Activated CD8-positive, alpha-beta memory T cell treated with anti-CD3 and anti-CD28 coated beads for 24 hours (primary cell): ENCODE results near the gene BCL2L14.

ENCODE experiments used
- DNase-seq: peaks from one replicate; pipeline ENCODE4 v3.0.0-alpha.2; 2020

The BCL2L14 gene

DNA sequence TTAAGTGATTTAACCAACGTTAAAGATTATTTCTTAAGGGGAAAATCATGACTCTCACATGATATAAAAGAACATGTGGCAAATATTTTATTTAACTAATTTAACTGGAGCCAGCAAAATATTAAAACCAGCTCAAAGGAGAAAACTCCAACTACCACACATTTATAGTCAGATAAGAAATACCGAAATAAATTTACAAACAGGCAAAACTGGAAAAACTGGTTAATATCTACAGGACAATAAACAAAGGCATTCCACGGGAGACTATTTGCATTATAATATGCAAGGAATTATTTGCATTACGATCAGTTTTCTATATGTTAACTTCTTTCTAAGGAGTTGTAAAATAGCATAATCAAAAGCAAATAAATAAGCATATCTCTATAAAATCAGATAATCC, 13.8 kb upstream of the BCL2L14 start:
- no peak for DNase-seq

DNA sequence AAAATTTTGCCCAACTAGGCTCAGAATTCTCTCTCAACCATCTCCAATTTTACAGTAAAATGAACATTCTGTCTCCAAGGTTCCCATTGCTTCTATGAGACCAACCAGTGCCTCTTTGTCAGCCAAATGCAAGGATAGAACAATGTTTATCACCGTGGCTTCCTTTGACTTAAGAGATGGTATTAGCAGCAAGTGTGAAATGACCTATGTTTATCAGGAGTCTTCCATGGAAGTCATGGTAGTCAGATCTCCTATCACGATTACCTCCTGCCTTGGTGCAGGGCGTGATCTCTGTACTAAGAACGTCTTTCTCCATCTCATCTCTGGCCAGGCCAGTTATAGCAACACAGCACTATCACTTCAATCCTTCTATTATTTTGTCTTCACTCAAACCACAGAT, 6.1 kb upstream of the BCL2L14 start:
- no peak for DNase-seq

DNA sequence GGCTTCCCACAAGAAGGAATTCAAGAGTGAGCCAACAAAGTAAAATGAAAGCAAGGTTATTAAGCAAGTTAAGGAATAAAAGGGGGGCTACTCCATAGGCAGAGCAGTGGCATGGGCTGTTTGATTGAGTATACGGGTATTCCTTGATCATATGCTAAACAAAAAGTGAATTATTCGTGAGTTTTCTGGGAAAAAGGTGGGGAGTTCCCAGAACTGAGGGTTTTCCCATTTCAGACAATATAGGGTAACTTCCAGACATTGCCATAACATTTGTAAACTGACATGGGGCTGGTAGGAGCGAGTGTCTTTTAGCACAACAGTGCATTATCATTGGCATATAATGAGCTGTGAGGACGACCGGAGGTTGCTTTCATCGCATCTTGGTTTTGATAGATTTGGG, 2.0 kb upstream of the BCL2L14 start:
- DNase-seq = no peak

DNA sequence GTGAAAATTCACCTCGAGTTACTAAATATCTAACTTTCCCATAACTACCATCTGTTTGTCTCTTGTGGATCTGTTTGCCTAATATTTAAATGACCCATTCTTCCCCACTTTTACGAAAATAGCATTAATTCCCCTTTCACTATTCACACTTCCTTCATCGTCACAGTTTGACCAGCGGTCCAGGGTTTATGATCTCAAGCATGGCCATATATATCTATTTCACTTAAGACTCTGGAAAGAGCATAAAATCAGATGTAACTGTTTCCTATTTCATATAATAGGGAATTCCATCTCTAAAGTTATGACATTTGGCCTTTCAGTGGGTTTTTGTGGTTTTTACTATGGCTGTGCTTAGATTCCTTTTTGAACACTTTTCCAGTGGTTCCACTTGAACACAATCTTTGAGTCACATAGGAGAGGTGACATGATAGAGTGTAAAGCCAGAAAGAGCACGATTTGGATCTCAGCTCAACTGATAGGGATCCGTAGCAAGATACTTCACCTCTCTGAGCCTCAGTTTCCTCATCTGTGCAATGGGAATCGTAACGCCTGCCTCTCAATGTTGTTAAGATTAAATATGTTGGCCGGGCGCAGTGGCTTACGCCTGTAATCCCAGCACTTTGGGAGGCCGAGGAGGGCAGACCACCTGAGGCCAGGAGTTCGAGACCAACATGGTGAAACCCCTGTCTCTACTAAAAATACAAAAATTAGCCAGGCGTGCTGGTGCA, 754 bp upstream of the BCL2L14 start:
- DNase-seq = no peak

DNA sequence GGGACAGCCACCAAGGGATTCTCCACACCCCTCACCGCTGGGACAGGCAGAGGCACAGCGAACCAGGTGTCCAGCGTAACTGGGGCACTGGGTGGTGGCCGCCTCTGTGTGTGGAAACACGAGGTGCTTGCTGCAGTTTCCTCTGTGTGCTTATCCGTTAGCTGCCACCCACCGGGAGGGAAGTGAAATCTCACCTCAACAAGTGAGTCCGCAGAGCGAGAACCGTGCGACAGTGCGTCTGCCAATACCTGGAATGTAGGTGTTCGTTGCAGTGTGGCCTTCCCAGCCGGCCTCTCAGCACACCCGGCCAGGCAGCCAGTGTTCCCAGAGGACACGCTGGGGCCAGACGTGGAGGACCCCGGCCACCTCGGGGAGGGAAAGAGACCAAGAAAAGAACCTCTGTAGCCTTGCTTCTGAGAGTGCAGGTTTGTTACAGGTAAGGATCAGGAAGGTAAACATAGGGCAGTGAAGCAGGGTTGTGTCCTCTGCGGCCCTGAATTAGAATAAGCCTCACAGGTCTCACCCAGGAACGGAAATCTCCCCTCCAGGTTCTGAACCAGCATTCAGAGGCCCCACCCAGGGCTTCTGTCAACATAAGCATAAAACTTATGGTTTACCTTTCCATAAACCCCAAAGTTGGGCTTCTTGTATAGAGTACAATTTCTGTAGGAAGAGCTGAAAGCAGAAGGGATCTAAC, 1.5 kb downstream of the BCL2L14 start:
- DNase-seq = peak; percentile 63

DNA sequence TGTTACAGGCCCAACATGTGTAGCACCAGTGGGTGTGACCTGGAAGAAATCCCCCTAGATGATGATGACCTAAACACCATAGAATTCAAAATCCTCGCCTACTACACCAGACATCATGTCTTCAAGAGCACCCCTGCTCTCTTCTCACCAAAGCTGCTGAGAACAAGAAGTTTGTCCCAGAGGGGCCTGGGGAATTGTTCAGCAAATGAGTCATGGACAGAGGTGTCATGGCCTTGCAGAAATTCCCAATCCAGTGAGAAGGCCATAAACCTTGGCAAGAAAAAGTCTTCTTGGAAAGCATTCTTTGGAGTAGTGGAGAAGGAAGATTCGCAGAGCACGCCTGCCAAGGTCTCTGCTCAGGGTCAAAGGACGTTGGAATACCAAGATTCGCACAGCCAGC, 8.6 kb downstream of the BCL2L14 start:
- DNase-seq = no peak

DNA sequence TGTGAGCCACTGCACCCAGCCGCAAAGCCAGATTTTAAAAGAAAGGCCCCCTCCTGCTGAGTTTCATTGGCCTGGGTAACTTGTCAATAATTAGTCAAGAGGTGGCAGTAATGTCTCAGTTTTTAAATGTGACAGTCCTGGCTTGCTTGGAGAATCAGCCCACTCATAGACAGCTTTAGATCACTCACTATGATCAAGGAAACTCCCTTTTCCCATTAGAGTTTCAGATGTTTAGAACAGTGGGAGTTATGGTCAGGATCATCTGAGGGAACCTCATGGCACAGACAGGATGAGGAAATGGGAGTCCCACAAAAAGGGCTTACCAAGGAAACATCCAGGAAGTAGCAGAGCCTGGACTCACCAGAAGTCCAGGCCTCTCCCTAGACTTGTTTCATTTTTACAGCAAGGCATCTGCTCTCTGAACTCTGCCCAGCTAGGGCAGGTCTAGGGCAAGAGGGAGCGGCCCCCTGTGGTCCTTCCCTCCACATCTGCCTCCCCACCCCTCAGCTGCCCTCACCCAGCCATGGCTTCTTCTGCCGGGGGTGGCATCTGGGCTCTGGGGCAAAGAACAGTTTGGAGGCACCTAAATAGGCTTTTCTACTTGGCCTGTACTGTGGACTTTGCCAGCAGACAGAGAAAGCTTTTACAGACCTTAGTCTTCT, 11.2 kb downstream of the BCL2L14 start:
- DNase-seq = no peak

DNA sequence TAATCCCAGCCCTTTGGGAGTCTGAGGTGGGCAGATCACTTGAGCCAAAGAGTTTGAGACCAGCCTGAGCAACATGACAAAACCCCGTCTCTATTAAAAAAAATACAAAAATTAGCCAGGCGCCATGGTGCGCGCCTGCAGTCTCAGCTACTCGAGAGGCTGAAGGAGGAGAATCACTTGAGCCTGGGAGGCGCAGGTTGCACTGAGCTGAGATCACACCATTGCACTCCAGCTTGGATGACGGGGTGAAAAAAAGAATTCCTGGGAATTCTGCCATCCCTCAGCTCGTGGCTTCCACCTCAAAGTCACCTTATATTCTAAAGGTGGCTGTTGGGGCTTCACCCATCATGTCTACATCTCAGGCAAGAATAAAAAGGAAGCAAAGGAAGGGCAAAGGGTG, 12.9 kb downstream of the BCL2L14 start:
- DNase-seq = no peak

DNA sequence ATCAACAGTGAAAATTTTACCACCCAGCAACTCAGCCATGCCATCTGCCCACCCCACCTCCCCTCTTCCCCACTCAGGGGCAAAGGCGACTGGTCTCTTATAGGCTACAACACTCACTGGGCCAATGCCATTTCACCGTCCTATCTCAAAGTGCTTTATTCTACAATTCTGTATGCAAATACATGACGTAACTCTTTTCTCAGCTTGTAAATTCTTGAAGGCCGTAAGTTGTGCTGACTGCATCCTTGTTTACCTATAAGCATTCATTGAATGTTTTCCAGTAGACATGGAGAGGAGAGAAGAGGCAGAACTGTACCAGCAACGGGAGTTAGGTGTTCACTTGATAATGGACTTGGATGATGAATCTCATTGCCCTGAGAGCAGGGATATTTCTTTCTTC, 15.6 kb downstream of the BCL2L14 start:
- no peak for DNase-seq

DNA sequence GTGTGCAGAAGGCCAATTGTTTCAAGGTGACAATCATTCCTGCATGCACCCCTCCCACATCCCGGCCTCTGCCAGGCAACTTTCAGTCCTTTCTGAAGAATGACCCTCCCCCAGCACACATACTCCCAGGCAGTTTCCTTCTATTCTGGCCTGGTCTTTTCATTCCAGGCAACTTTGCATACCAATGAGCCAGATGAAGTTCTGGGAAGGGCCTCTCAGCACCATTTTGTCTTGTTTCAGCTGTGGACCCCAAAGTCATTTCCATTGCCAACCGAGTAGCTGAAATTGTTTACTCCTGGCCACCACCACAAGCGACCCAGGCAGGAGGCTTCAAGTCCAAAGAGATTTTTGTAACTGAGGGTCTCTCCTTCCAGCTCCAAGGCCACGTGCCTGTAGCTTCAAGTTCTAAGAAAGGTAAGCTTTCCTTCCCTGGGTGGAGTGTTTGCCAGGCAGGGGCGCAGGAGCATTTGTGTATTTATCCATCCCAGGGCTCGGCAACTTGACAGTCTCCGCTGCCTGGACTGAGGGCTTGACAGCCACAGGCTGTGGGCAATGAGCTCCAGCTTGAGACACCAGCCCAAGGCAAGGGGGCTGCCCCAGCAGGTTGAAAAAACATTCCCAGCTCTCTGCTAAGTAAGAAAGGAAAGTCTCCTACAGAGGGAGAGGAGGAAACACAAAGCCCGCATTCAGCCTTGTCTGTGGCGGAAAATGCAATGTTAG, 16.4 kb downstream of the BCL2L14 start:
- no peak for DNase-seq

DNA sequence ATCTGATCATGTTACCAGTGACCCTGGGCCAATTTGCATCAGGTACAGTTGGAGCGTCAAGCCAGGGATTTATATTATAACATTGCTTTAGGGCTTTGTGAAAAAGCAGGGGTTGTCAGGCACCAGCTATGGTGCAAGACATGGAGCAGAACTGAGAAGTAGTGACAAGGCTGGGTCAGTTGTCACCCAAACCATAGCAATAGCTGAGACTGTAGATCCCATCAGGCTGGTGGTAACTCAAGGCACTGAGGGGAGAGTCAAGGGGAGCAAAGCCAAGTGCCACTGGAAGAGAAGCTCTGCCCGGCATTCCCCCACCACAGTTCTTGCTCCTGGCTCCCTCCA, 16.9 kb downstream of the BCL2L14 start:
- DNase-seq = peak; percentile 15

DNA sequence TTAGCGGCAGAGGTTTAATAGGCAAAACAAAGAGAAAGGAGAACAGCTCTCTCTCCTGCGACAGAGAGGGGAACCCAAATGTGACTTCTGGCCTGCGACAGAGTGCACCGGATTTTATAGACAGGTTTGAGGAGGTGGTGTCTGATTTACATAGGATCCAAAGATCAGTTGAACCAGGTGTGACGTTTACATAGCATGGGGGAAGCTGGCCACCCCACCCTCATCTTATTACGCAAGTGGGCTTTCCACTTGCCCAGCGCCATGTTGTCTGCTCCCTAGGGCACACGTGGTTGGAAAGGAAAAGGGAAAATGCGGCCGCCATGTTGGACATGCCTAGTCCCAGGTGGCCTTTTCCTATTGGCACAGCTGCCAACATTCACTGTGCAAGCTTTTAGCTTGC, 17.4 kb downstream of the BCL2L14 start:
- peak; percentile 3 for DNase-seq

DNA sequence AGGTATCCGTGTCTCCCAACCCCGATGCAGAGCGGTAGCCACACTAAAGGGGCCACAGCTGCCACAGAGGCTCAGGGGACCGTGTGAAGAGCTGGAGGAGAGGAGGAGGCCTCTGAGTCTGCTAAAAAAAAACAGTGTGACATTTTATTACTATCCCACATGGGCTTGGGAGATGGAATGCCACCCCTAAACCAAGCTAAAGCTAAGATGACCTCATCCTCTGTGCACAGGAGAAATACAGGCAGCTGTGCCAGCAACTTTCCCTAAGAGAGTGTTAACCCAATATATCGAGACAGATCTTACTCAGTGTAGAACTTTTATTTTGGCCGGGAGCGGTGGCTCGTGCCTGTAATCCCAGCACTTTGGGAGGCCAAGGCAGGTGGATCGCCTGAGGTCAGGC, 18.0 kb downstream of the BCL2L14 start:
- DNase-seq = peak; percentile 3

DNA sequence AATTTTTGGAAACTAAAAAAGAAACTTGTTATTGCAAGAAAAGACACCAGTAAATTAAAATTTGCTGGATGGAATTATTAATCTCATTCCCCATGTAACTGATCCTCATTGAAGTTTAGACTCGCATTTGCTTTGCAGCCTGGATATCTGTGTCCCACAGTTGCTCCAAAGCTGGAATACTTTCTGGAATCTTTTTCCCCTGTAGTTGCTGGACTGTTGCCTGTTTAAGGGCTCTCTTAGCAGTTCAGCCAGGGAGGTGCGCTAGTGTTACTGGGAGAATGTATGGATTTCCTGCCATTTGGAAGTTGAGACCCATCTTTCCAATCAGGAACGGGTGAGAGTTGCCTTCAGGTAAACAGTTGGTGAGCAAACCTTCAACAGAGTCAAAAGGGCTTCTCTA, 20.3 kb downstream of the BCL2L14 start:
- no peak for DNase-seq

DNA sequence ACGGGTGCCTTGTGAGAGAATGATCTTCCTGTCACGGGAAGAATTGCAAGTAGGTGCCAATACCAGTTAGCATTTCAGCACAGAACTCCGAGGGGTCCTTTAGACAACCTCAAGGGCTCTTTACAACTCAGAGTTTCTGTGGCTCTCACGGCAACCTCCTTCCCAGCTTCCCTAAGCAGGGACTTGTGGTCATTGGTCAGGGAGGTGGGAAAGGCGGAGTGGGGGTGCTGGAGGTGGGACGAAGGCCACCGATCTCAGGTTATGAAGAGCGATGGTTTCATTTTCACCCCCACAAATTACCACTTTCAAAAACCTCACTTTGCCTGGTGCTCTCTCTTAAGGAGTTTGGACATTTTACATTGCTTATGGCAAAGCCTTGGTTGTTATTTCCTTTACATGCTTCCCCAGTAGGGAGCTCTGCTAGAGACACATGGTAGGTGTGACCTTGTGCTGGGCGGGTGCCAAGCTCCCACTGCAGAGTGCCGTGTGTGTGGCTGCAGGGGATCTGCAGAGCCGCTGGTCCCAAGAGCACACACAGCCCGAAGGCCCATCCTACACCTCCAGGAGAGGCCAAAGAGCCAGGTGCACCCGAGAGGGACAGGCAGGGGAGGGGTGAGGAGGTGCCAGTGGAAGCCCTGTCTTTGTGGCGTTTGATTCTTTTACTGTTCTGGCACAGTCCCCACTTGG, 21.4 kb downstream of the BCL2L14 start:
- no peak for DNase-seq

DNA sequence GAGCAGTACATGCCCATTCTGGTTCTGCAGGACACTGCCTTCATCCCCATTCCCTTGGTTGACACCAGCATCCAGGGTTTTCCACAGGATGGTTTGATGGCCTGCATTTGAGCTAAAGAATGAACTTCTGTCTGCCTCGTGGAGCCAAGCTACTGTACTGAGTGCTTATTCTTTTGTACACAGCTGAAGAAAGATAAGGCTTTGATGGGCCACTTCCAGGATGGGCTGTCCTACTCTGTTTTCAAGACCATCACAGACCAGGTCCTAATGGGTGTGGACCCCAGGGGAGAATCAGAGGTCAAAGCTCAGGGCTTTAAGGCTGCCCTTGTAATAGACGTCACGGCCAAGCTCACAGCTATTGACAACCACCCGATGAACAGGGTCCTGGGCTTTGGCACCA, 23.7 kb downstream of the BCL2L14 start:
- DNase-seq = no peak

DNA sequence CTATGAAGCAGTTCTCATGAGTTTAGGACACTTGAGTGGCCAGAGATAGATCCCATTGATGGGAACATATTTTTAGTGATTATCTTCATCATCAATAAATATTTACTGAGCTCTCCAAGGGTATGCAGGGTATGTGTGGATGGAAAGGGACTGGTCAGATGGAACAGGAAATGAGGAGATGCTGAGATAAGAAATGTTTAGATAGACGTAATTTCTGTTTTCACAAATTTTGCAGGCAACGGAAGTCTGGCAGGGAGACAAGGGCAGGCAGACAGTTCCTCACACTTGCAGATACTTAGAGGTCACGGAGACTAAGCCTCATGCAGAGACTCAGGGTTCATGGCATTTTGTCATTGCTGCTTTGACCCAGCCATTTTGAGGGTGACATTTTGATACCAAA, 24.3 kb downstream of the BCL2L14 start:
- DNase-seq = no peak

DNA sequence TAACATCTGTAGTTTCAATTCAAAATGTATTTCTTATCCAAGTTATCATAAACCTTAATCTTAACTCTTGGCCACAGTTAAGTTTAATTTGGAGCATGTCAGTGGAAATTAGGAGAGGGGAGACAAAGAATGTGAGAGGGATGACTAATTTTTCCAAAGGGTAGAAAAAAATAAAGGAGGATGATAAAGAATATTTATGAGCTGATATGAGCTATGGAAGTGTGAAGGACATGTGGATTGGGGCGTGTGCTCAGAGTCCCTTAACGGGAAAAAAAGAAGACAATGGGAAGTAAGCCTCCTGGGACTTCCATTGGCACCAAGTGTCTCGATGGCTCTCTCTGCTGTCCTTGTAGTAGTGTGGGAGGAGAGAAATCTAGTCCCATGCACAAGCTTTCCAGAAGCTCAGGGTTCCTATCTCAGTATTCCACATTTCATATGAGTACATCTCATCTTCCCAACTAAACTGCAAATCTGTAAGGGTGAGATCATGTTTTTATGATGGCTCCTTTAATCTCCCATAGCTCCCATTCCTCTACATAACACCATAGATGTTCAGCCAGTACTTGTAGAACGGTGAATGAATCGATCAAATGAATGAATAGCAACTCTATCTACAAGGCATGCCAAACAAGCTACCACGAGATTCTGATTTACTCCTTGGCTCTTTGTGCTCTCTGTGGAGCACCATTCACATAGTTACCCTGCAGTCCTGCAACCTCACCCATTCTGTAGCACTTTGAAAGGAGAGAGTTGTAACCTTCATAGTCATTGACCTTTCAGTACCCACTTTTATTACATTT, 27.4 kb downstream of the BCL2L14 start:
- no peak for DNase-seq

DNA sequence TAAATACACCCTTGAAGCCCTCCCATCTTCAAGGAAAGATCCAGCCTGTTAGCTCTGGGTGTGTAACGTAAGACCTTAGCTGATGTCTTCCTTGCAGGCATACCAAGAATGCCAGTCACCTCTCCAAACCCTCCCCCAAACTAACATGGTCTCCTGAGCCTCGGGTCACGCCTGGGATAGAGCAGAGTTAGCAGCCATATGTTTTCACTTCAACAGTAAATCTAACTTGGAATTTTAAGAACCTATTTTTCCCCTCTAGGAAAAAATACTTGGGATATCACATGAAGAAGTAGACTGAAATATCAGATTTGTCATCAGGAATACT, 27.9 kb downstream of the BCL2L14 start:
- no peak for DNase-seq

DNA sequence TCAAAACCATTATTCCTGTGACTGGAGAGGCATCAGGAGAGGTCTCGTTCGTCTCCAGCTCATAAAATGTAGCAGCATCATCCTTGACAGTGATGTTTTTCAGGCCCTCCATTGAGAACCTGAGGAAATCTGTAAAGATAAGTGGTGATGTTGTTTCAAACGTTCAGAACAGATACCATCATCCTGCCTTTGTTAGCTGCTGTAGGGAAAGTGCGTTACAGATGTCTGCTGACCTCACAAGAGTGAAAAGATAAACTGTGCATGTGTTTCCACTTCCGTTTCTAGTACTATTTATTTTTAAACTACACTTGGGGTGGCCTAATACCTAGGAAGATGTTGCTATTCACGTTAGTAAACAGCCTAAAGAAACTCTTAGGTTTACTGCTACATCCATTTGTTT, 28.4 kb downstream of the BCL2L14 start:
- no peak for DNase-seq

DNA sequence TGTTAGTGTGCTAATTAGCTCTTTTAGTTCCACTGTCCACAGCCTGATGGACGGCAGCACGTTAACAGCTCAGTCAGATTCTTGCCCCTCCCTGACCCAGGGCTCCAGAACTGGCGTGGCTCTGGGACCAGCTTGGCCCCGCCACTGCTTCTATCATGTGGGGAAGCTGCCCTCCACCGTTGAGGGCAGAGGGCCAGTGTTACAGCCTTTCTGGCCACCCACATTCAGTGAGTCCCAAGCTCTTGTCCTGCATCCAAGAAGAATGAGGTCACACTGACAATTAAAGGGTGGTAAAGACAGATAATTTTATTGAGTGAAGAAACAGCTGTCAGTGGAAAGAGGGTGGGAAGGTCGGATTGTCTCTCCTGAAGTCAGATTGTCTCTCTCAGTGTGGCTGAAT, 36.9 kb downstream of the BCL2L14 start:
- DNase-seq = no peak

DNA sequence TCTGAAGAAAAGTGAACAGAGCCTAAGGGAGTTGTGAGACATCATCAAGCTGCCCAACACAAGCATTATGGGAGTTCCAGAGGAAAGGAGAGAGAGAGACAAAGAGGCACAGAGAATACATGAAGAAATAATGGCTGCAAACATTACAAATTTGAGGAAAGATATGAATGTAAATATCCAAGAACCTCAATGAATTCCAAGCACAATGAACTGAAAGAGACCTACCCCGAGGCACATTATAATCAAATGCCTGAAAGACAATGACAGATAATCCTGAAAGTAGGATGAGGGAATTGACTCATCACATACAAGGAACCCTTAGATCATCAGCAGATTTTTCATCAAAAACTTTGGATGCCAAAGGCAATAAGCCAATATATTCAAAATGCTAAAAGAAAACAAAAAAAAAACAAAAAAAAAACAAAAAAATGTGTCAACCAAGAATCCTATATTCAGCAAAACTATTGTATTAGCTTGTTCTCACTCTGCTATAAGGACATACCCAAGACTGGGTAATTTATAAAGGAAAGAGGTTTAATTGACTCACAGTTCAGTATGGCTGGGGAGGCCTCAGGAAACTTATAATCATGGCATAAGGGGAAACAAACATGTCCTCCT, 37.8 kb downstream of the BCL2L14 start:
- no peak for DNase-seq
